ENCODE data around the gene C4orf36.

GRCh38 chr4:86910369-86910768 is 18.1 kb upstream of the C4orf36 start:
- TF ChIP-seq POLR2A (IDR thresholded peaks at IDR 0.05) (no peak), CTCF (IDR thresholded peaks at IDR 0.05) (no peak)
